DND-41 (cell line): ENCODE measurements around the gene RAB37.

Source experiments
- CTCF ChIP-seq: IDR thresholded peaks from 2 replicates; pipeline ENCODE4 v1.5.1; 2012; ENCODE audit warnings: borderline replicate concordance, low read length, moderate library complexity, mild to moderate bottlenecking; ENCODE audit not compliant: poor library complexity, severe bottlenecking; ENCODE audit errors: extremely low read depth
- EZH2 ChIP-seq: IDR thresholded peaks from 3 replicates; pipeline ENCODE4 v1.6.1; 2012; ENCODE audit warnings: borderline replicate concordance, low read depth, mild to moderate bottlenecking, moderate library complexity, low read length, inconsistent platforms; ENCODE audit not compliant: severe bottlenecking

GRCh38 chr17:74697515-74697914, 39.5 kb upstream of the RAB37 start:
- TF ChIP-seq CTCF (no peak), EZH2 (no peak)
